HG03460 (cell line): ENCODE measurements around the gene CLDN18.

Experiments
- ATAC-seq: cut with Tn5 transposase; IDR thresholded peaks from one replicate; pipeline ENCODE4 v1.9.1; 2021; ENCODE audit not compliant: unreplicated experiment

The CLDN18 gene

DNA sequence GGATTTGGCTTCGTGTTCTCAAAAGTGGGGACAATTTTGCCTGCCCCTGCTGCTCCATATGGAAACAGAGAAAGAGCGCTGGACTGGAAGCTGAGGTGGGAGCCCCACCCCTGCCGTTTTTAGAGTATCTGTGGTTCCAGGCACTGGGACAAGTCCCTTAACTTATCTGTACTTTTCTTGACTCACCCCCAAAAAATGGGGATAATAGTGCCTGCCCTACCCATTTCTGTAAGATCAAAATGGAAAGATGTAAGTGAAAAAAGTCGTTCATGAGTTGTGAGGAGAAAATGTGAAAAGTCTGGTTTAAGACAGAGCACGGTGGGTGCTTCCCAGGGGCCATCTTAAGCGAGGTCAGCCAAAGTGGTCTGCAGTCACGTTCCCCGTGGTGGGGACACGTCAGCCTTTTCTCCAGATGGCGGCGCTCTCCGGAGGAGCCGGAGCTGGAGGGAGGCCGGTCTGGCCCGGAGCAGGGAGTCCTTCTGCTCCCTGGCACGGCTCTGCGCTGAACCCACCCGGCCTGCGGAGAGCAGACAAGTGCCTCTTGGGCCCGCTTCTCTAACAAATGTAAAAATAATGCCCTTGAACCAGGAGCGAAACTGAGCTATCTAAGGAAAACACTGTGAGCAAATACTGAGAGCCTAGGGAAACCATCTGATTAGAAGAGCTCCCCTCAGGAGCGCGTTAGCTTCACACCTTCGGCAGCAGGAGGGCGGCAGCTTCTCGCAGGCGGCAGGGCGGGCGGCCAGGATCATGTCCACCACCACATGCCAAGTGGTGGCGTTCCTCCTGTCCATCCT is at the start of gene CLDN18:
Gene CLDN18 (plus strand): TSS at position 690 of the 797 bp plus-strand sequence. CDS start 61 bp downstream, at position 751.
- ATAC-seq = no peak

DNA sequence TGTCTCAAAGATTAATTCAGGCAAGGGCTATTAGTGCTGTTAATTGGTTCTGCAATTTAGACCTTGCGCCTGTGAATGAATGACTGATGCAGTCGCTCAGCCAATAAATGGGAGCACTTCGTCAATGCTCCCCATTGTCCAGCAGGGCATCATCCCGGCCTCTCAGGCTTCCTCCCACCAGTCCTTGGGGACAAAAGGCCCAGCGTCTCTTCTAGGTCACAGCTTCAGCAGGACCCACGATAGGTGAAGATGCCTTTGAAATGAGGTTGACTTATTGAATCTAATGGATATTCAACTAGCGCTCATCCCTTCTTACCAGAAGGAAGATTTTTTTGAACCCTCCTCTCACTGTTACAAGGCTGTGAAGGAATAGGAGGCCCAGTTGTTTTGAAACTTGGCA is 47.7 kb upstream of the CLDN18 start:
- ATAC-seq = no peak

DNA sequence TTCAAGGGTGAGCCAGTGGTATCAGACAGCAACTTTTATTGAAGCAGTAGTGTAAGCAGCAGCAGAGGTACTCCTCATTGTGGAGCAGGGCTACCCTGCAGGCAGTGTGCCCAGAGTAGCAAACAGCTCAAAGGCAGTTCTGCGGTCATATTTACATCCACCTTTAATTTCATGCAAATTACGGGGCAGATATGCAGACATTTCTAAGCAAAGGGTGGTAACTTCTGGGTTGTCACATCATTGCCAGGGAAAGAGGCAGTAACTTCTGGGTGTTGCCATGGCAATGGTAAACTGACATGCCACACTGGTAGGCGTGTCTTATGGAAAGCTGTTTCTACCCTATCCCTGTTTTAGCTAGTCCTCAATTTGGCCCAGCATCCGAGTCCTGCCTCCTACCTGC is 46.5 kb upstream of the CLDN18 start:
- ATAC-seq = no peak

DNA sequence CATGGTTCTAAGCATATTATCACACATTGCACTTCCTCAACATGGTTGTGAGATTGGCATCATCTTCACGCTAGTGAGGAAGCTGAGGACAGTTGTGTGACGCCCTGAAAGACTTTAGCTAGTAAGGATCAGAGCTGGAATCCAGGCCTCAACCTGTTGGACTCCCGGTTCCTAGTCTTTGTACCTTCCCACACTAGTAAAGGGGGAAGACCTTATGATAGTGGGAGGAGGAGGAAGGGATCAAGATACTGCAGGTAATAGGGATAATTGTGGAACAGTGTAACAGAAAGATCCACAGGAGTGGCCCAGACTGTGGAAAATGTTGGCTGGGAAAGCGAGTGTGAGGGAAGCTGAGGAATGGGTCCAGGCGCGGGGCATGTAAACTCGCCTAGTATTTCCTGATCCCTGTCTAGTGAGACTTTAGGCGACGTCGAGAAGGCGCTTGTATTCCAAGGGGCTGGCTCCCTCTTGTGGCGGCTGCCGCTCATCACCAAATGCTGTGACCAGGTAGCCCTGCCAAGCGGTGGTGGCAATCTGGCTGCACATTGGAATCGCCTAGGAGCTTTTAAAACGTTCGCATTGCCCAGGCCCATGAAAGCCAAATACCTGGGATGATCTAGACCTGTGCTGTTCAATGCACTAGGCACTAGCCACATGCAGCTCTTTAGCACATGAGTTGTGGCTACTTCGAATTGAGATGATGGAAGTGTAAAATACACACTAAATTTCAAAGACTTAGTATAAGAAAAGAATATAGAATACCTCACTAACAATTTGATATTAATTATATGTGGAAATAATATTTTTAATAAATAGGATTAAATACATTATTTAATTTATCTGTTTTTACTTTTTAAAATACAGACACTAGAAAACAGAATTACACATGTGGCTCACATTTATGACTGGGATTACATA is 38.8 kb upstream of the CLDN18 start:
- peak; percentile 94 for ATAC-seq

DNA sequence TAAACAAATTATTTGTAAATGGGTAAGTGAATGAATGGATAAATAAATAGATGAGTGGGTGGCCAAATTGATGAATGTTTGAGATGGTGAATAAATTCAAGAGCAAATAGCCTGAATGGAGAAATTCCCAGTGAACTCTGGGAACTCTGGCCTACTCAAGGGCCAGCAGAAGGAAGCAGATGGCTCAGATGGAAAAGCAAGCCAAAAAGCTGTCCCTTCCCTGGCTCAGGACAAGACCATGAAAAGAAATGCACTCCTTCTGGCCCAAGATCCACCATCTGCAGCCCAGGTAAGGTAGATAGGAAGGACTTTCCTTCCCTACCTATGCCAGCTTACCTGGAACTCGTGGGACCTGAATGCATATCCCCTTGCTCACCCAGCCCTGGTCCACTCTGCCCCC is 37.6 kb upstream of the CLDN18 start:
- ATAC-seq = no peak

DNA sequence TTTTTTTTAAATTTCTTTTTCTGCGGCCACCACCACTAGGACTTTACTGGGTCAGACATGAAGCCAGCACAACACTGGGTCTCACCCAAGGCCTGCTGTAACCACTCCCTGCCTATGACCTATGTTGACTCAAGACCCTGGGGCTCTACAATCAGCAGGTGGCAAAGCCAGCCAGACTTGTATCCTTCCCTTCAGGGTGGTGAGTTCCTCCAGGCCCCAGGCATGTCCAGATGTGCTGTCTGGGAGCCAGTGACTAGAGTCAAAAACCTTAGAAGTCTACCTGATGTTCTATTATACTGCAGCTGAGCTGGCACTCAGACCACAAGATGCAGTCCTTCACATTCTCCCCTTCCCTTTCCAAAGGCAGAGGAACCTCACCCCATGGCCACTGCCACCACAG is 31.6 kb upstream of the CLDN18 start:
- ATAC-seq = no peak

DNA sequence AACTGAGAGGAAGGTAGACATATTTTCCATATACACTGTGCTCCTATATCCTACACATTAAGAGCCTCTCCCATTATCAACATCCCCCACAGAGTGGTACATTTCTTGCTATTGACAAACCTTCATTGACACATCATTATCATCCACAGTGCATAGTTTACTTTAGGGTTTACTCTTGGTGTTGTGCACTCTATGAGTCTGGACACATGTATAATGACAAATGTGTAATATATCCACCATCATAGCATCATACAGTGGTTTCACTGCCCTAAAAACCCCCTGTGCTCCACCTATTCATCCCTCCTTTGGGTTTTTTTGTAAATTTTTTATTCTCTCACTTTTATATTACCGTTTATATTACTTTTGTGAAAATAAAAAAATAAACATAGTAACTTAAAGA is 22.2 kb upstream of the CLDN18 start:
- ATAC-seq = no peak

DNA sequence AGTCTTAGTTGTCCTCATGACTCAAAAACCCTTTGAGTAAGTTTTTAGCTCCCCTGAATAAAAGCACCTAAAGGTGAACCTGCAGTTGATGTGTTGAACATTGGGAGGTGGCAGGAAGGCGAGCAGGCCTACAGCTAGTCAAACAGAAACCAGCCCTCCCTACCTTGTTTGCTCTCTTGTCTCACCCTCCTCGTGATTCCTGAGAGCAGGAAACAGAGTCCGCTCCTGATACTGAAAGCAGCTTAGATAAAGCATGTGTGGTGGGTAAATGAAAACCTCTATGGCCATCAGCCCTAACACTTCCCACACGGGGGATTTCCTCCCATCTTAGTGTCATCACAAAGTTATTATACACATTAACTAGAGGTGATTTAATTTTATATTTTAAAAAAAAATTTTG is 21.8 kb upstream of the CLDN18 start:
- ATAC-seq = peak; percentile 88

DNA sequence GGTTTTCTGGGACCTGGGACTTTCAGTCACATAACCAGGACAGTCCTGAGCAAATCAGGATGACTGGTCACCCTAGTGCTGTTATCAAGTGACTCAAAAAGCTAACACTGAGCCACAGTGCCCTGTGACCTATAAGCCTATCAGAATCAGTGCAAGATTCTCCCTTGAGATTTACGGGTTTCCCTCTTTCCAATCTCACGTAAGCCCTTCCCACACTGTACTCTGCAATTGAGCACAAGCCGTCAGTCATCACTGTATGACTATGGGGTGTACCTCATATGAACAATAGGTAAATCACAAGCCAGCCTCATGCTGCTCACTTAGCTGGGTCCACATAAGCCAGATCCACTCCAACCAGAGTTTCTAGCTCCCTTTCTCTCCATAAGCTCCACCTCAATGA is 21.0 kb upstream of the CLDN18 start:
- ATAC-seq = peak; percentile 51

DNA sequence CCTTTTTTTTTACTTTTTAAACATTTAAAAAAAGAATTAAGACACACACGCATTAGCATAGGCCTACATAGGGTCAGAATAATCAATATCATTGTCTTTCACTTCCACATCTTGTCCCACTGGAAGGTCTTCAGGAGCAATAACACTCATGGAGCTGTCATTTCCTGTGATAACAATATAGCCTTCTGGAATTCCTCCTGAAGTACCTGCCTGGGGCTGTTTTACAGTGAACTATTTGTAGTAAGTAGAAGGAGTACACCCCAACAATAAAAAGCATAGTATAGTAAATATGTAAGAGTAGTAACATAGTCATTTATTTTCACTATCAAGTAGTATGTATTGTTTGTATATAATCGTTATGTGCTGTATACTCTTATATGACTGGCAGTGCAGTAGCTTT is 19.5 kb upstream of the CLDN18 start:
- ATAC-seq = no peak

DNA sequence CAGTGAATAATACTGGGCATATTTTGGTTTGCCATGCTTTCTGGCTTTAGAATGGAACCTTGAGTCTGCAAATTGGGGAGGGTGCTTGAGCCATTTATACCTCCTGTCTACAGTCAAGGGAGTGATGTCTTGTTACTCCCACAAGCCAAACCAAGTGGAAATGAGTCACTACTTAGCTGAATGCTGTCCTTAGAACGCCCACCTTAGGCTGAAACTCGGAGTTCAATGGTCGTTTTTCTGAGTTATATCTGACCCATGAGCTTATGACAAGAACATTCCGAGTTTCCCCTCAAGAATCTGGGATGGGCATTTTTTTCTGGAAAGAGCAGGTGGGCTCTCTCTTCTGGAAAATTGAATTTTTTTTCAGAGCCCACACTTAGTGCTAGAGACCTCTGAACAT is 17.4 kb upstream of the CLDN18 start:
- no peak for ATAC-seq

DNA sequence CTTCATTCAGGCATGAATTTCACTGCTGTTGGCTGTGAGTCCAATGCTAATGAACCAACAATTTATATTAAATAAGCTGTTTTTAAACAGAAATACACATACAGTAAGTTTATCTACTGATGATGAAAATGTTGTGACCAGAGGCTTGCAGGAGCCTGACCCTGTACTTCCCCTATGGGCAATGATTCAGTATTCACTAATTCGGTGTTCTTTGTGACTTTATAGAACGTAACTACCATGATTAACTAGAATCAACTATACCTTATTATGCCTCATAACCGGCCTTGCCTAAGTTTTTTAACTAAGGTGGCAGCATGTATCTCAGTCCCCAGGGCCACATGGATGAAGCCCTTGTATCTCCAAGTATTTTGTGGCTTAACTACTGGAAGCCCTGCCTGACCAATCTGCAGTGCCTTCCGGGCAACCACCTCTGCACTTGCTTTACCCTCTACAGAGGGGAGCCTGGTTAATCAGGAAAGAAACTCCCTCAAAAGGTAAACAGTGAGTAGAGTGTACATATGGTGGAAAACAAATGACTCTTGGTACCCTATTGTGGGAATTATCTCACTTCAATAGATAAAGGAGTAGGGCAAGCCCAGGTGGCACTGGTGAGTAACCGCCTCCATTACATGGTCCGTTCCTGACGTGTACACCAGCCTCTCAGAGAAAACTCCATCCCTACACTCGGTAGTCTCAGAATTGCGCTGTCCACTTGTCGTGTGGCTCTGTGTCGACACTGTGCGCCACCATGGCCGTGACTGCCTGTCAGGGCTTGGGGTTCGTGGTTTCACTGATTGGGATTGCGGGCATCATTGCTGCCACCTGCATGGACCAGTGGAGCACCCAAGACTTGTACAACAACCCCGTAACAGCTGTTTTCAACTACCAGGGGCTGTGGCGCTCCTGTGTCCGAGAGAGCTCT is 11.6 kb upstream of the CLDN18 start:
- ATAC-seq = no peak

DNA sequence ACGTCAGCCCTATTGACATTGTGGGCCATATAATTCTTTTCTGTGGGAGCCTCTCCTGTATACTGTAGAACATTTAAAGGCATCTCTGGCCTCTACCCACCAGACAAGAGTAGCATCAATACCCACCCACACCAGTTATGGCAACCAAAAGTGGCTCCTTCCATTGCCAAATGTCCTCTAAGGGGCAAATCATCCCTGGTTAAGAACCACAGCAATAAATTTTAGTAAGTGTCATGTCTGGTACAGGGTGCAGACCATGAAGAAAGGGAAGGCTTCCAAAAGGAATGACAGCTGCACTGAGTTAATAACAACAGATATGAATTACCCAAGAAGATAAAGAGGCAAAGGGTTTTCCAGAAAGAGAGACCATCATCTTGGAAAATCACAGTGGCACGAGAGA is 6.9 kb upstream of the CLDN18 start:
- ATAC-seq = no peak

DNA sequence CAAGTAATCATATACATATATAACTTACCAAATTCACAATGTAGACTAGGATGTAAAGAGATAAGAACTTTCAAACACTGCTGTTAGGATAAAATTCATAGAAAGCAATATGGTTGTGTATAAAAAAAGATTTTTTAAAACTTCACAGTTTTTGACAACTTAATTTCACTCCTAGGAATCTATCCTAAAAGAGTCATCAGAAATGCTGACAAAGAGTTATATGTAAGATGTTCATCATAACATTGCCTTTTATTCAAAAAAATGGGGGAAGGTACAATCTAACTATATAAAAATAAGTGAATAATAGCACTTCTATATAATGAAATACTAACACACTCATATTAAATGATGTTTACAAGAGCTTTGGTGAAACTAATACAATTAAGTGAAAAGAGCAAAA is 4.3 kb upstream of the CLDN18 start:
- ATAC-seq = no peak

DNA sequence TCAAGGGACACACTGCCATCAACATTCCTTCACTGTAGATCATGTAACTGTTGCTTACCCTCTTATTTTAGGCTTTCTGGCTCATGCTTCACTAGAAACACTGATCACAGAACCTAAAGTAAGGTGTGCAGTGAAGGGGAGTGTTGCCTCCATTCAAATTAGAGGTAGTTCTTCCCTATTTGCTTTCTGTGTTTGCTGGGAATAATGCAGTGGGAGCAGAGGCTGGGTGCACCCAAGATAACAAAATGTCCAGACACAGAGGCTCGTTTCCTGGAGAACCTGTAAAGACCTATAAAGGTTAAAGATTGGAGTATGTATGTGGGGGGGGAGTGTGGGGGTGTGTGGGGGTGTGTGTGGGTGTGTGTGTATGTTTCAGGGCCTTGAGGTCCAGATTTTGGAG is 2.1 kb upstream of the CLDN18 start:
- no peak for ATAC-seq

DNA sequence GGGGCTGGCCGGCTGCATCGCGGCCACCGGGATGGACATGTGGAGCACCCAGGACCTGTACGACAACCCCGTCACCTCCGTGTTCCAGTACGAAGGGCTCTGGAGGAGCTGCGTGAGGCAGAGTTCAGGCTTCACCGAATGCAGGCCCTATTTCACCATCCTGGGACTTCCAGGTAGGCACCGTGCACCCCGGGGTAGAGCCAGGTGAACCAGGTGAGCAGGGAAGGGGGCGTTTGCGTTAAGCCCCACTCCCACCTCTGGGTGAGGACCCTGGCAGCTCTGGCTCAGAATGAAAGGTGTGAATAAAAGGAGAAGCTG is 267 bp downstream of the CLDN18 start:
- no peak for ATAC-seq

DNA sequence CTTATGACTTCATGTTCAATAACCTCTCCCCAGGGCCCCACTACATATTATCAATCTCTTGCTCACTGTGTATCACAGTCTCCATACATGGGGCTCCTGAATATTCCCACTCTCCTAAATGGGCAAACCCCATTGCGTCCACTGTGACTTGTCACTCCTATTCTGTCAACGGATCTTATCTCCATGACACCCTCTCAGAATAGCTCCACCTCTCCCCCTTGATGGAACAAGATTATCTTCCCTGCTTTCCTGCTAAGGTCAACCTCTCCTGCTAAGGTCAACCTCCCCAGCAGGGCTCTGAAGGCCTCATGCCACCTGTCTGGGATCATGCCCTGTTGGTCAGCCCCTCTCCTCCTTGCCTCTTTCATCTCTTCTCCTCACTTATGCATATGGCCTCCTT is 1.8 kb downstream of the CLDN18 start:
- ATAC-seq = no peak

DNA sequence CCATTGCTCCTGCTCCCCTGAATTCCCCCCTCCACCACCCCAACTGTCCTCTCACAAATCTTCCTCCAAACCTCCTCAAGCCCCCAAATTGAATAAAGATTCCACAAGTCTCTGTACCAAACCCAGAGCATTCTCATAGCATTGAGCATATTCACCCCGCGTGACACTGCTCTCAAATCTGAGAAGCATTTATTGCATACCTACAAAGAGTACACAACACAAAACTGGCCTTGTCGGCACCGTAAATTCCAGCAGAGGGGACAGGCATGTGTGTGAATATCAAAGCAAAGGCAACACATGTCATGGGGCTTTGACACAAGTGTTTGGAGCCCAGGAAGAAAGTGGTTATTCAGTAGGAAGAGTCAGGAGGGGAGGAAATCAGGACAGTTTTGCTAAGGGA is 2.6 kb downstream of the CLDN18 start:
- no peak for ATAC-seq

DNA sequence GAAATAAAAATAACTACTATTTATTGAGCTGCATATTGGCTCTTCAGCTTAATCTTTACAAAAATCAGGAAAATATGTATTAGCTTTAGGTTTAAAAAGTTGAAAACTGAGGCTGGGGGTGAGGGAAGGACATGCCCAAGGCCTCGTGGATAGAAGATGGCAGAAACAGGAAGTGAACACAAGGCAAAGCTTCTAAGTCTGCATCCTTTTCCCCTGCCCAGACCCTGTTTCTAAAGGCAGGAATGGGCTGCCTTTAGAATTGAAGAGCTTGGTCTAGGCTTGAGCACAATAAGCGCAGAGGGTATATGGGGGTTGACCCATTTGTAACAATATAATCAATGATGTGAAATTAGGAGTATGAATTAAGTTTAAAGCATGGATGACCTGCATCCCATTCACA is 6.1 kb downstream of the CLDN18 start:
- ATAC-seq = no peak

DNA sequence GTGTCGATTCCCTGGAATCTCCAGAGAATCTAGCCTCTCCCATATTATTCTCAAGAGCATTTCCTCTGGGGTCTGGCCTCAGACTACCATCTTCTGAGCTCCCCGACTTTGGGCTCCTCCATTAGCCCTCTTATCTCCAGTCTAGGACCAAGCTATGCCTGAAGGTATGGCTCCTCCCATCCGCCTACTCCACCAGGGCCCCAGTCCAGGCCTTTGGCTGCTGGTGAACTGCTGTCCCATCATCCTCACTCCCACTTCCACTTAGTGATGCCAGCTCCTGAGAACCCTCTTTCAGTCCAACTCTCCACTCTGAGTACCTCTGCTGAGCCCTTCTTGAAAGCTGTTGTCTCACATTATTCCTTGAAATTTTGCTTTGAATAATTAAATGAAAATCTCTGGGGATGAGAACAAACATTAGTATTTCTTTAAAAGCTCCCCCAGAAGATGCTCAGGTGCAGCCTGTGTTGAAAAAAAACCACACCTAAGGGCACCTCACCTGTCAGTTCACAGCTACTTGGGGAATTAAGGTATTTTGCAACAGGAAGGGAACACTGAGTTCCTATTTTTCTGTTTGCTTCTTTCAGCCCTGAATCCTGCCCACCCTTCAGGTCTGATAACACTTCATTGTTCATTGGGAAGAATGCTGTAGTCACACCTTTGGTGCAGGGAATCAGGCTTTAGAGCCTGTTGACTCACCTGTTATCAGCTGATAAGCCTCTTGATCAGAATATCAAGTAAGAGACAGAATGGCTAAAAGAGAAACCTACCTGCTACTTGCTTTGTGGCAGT is 9.5 kb downstream of the CLDN18 start:
- no peak for ATAC-seq

DNA sequence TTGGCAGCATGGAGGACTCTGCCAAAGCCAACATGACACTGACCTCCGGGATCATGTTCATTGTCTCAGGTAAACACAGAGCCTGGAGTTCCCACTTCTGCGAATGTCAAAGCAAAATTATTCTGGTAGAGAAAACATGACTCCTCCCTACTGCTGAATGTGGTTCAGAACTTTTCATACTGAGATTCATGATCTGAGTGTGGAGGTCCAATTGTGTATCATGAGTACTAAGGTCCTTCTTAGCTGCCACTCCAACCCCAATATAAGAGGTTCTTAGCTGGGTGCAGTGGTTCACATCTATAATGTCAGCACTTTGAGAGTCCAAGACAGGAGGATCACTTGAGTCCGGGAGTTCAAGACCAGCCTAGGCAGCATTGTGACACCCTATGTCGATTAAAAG is 13.8 kb downstream of the CLDN18 start:
- ATAC-seq = no peak
